ENCODE measurements around the gene ACVR2B.

DNA sequence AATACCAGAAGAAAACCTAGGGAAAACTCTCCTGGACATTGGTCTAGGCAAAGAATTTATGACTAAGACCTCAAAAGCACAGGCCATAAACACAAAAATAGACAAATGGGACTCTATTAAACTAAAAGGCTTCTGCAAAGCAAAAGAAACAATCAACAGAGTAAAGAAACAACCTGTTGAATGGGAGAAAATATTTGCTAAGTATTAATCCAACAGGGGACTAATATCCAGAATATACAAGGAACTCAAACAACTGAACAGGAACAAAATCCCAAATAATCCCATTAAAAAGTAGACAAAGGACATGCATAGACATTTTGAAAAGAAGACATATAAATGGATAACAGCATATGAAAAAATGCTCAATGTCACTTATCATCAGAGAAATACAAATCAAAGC lies 6.9 kb upstream of the ACVR2B start:
- TF ChIP-seq CTCF (IDR thresholded peaks at IDR 0.05) (no peak), POLR2A (IDR thresholded peaks at IDR 0.05) (no peak)
